ENCODE measurements around the gene ACBD4. TPM values are rescaled to one million over a fixed set of nuclear protein-coding genes. Genes with fewer than 3 reads are reported as not detected.
A peak's percentile ranks its signal among the peaks of the same experiment; 100 is the strongest.

ACBD4 gene
- total RNA-seq, 1 experiment from 2014 or later, result 9.7 TPM

- Histone ChIP-seq H3K14ac (ENCODE audit: insufficient read depth, low read length) (peak overlapping the region; percentile 23; the same call in 1 of the 2 replicates), H3K4me2 (ENCODE audit: insufficient read depth, insufficient read length, low read length) (peak overlapping the region; percentile 66), H3K18ac (ENCODE audit: insufficient read length, low read depth, low read length) (no peak overlapping the region), H3K9ac (ENCODE audit: extremely low read depth, insufficient read length, low read length) (no peak overlapping the region), H3K79me1 (ENCODE audit: insufficient read depth, low read depth, low read length, poor library complexity, severe bottlenecking) (no peaks in the 10 kb centered on the region), H2BK15ac (ENCODE audit: low read depth, low read length) (no peak overlapping the region), H2BK5ac (ENCODE audit: insufficient read length, low read length) (no peak overlapping the region), H2AK5ac (ENCODE audit: insufficient read length, low read length) (no peak overlapping the region), H3K23me2 (ENCODE audit: insufficient read length, low read depth, low read length, poor library complexity, severe bottlenecking) (peaks cover 14% of the 10 kb centered on the region), H3T11ph (ENCODE audit: low read length) (no peak overlapping the region), H3K23ac (ENCODE audit: insufficient read length, low read depth, low read length) (no peak overlapping the region), H3K27ac (ENCODE audit: insufficient read length, low read depth, low read length) (no peak overlapping the region), H3K27me3 (ENCODE audit: insufficient read depth, low read length) (no peaks in the 10 kb centered on the region), H4K20me1 (ENCODE audit: control insufficient read depth, insufficient read depth, insufficient read length) (no peaks in the 10 kb centered on the region), H2BK120ac (ENCODE audit: low read depth, low read length, poor library complexity, severe bottlenecking) (no peak overlapping the region), H2AFZ (ENCODE audit: low read length) (no peak overlapping the region), H4K91ac (ENCODE audit: insufficient read length, low read depth, low read length) (no peak overlapping the region), H3K79me2 (ENCODE audit: insufficient read depth, low read length) (no peaks in the 10 kb centered on the region), H3K56ac (ENCODE audit: insufficient read length, low read depth, low read length) (no peak overlapping the region), H3K4me1 (ENCODE audit: insufficient read depth, low read length) (no peaks in the 10 kb centered on the region), H4K8ac (replicated peaks; ENCODE audit: insufficient read length, low read depth, low read length) (no peak overlapping the region), H3K4ac (ENCODE audit: low read depth, low read length) (no peak overlapping the region), H4K5ac (ENCODE audit: insufficient read length, low read depth, low read length) (no peak overlapping the region), H2BK12ac (ENCODE audit: insufficient read length, low read depth, low read length) (no peak overlapping the region), H2BK20ac (ENCODE audit: low read depth, low read length, poor library complexity, severe bottlenecking) (no peak overlapping the region), H3K9me3 (ENCODE audit: control insufficient read depth, low read depth, low read length) (no peaks in the 10 kb centered on the region)
- Mint-ChIP-seq H3K27me3 (ENCODE audit: low read depth) (no peaks in the 10 kb centered on the region; the same call in 1 of the 2 replicates), H3K27ac (peak overlapping the region in 1 of 3 experiments; percentile 57; a peak in 1 of 7 replicates), H3K4me1 (peaks cover 26 to 31% of the 10 kb centered on the region in 2 experiments), H3K9me3 (peaks cover 3 to 5% of the 10 kb centered on the region in 2 experiments; a peak in 4 of 5 replicates), H3K4me3 (peak overlapping the region; percentile 71 to 85), H3K36me3 (ENCODE audit: insufficient read depth in 1 of 3, low read depth in 3 of 3) (no peaks in the 10 kb centered on the region)
- DNase-seq, result peak; percentile 95
- TF ChIP-seq CTCF (conservative IDR thresholded peaks at IDR 0.05), result peak; percentile 75
- no CpG with 5 or more reads among the region's 71 CpGs for WGBS (ENCODE audit: extremely low coverage, insufficient read length, low lambda C conversion rate)
Measured at GRCh38 chr17:45132572-45133463, 2.7 kb upstream of the ACBD4 start.

Data from H9 (cell line).